Activated T-cell treated with anti-CD3 and anti-CD28 coated beads, Interleukin-2, amount 50 U/mL, for 72 hours (primary cell): ENCODE data around the gene CD79B. TPM values are rescaled to one million over a fixed set of nuclear protein-coding genes. Genes with fewer than 3 reads are reported as not detected.
A peak's percentile ranks its signal among the peaks of the same experiment; 100 is the strongest.

Experiments
- ATAC-seq, 2 donors: fragments of 150-1000 bp; cut with Tn5 transposase; replicated peaks in 1 of 2; 2 replicates each; pipeline ENCODE4 v1.10.0; 2021; ENCODE audit warnings: moderate library complexity in 2 of 2, mild to moderate bottlenecking in 1 of 2
- DNase-seq, 2 donors: peaks; one replicate each; pipeline ENCODE4 v3.0.0; 2021 to 2022; ENCODE audit warnings: mixed read lengths in 1 of 2
- H3K27ac Mint-ChIP-seq: one replicate; pipeline ENCODE4 v1.8.0; 2022; ENCODE audit warnings: mild to moderate bottlenecking, moderate library complexity, mixed read lengths
- H3K27me3 Mint-ChIP-seq: one replicate; pipeline ENCODE4 v1.8.0; 2022; ENCODE audit warnings: low read depth, mixed read lengths
- H3K36me3 Mint-ChIP-seq, 2 donors: one replicate each; pipeline ENCODE4 v1.8.0; 2022; ENCODE audit warnings: mixed read lengths in 2 of 2, mild to moderate bottlenecking in 1 of 2; ENCODE audit not compliant: insufficient read depth in 2 of 2
- H3K4me1 Mint-ChIP-seq: one replicate; pipeline ENCODE4 v1.8.0; 2022; ENCODE audit warnings: low read depth, mixed read lengths
- H3K4me3 Mint-ChIP-seq, 2 donors: one replicate each; pipeline ENCODE4 v1.8.0; 2022; ENCODE audit warnings: mild to moderate bottlenecking in 2 of 2, mixed read lengths in 2 of 2, moderate library complexity in 2 of 2
- H3K9me3 Mint-ChIP-seq, 2 donors: one replicate each; pipeline ENCODE4 v1.8.0; 2022; ENCODE audit warnings: mixed read lengths in 2 of 2
- total RNA-seq, 2 donors: library from RNA; stranded (reverse); gene quantifications; one replicate each; pipeline ENCODE4 v1.2.3, GENCODE V29; 2022

CD79B gene
- total RNA-seq, 2 donors from 2014 or later: 24.8 to 31.0 TPM

DNA sequence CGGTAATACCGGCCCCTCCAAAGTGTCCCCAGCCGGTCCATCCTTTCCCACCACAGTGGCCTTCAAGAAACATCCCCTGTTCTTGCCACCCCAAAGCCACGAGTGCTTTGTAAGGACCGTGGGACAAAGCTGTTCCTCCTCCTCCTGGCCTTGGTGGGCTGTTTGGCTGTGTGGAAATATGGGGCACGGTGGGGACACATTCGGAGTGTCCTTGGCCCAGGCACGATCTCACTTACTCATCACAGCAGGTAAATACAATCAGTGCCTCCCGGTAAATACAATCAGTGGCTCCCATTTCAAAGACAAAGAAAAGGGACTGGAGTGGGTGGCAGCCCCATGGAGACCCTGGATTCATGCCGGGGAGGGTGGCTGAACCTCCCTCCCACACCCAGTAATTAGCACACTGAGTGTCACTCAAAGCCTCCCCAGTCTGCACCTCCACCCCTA is 30.2 kb upstream of the CD79B start:
- Mint-ChIP-seq H3K9me3 (no peaks in the 10 kb centered on the region), H3K27ac (no peak overlapping the region), H3K36me3 (no peaks in the 10 kb centered on the region), H3K4me1 (peaks cover 15% of the 10 kb centered on the region), H3K4me3 (no peak overlapping the region), H3K27me3 (no peaks in the 10 kb centered on the region)
- DNase-seq (no peak), ATAC-seq (no peak)

DNA sequence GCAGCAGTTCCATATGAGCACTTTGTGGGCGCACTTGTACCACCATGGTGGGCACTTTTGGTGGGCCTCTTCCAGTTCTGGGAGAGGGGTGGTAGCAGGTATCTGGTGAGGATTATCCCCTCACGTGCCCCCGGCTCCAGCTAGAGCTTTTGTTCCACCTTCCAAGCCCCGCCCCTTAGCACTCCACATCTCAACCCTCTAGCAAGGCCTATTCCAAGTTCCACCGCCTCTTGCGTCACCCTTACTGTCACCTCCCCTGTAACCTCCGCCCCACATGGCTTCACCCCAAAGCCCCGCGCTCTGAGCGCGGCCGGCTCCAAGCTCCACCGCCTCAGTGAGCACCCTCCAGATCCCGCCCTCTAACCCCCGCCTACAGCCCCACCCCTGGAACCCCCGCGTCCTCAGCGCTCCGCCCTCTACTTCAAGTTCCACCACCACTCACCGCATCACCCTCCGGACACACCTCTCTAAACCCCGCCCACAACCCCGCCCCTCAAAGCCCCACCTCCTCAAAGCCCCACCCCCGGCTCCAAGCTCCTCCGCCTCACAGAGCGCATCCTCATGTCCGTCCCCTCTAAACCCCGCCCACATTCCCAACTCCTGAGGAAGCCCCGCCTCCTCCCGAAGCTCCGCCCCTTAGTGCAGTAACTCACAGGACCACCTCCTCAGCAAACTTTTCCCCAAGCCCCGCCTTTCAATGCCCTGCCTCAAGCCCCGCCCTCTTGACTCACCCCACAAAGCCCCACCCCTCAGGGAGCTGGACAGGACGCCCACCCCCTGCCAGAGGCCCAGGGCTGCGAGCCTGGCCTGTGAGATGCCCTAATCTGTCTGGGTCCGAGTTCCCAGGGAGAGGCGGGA is 29.5 kb upstream of the CD79B start:
- H3K4me3 Mint-ChIP-seq: peak overlapping the region; percentile 50 to 74
- peak; percentile 76 to 82 for ATAC-seq
- H3K36me3 Mint-ChIP-seq: no peaks in the 10 kb centered on the region
- peaks cover 10% of the 10 kb centered on the region for H3K4me1 Mint-ChIP-seq
- no peaks in the 10 kb centered on the region for H3K27me3 Mint-ChIP-seq
- H3K27ac Mint-ChIP-seq: no peak overlapping the region
- DNase-seq: peak; percentile 35 to 54
- H3K9me3 Mint-ChIP-seq: no peaks in the 10 kb centered on the region

DNA sequence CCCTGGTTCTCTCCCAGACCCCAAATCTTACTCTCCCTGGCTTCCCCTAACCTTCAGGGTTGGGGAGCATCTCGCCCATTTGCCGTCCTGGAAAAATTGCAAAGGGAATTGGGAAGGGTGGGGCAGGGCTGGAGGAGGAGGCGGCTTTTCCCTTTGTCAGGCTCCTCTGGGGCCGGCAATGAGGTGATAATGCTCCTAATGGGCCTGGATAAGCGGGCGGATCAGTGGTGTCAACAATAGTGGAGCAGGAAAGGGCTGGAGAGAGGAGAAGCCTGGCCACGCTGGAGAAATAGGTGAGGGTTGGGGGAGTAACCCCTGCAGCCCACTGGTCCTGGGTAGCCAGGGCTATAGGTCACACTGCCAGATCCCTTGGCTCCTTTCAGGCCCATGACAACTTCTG is 28.3 kb upstream of the CD79B start:
- no peaks in the 10 kb centered on the region for H3K36me3 Mint-ChIP-seq
- ATAC-seq: no peak
- no peaks in the 10 kb centered on the region for H3K27me3 Mint-ChIP-seq
- no peak overlapping the region for H3K4me3 Mint-ChIP-seq
- H3K4me1 Mint-ChIP-seq: peaks cover 17% of the 10 kb centered on the region
- H3K9me3 Mint-ChIP-seq: no peaks in the 10 kb centered on the region
- no peak overlapping the region for H3K27ac Mint-ChIP-seq
- DNase-seq: no peak

DNA sequence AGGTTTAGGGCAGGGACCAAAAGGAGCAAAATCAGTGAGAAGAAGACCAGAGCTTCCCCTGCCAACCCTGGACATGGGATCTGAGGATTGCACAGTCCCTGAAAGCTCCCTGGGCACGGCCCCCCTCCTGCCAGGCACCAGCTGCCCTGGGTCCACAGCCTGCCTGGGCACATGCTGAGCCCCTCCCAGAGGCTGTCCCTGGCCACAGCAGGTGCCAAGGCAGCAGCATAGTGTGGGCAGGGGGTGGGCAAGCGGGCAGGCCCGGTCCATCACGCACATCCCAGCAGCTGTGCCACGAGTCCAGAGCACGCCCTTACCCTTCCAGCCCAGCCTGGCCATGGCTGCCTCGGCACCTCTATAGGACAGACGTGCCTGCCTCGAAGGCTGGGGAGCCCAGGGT is 27.9 kb upstream of the CD79B start:
- H3K27ac Mint-ChIP-seq: no peak overlapping the region
- no peak overlapping the region for H3K4me3 Mint-ChIP-seq
- H3K36me3 Mint-ChIP-seq: no peaks in the 10 kb centered on the region
- H3K4me1 Mint-ChIP-seq: peaks cover 20% of the 10 kb centered on the region
- H3K9me3 Mint-ChIP-seq: no peaks in the 10 kb centered on the region
- no peaks in the 10 kb centered on the region for H3K27me3 Mint-ChIP-seq
- no peak for ATAC-seq
- no peak for DNase-seq

DNA sequence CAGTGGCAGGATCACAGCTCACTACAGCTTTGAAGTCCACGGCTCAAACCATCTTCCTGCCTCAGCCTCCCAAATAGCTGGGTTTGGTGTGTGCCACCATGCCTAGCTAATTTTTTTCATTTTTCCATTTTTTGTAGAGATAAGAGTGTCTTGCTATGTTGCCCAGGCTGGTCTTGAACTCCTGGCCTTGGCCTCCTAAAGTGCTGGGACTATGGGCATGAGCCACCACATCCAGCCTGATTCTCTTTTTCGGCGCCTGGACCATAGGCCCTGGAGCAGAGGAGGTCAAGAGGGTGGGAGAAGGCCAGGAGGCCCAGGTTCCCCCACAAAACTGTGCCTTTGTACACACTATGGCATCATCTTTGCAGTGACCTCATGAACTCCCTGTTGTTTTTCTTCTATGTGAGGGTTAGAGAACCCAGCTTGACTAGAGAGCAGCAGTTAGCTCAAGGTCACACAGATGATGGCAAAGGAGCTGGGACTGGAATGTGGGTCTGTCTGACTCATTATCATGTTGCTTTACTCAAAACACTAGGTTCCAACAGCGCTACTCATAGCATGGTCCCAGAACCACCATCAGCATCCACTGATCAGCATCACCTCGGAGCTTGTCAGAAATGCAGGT is 24.3 kb upstream of the CD79B start:
- no peaks in the 10 kb centered on the region for H3K27me3 Mint-ChIP-seq
- no peak overlapping the region for H3K4me3 Mint-ChIP-seq
- H3K9me3 Mint-ChIP-seq: no peaks in the 10 kb centered on the region
- peak in 1 of 2 donors; percentile 16 for ATAC-seq
- no peak for DNase-seq
- H3K27ac Mint-ChIP-seq: peak overlapping the region; percentile 7
- H3K4me1 Mint-ChIP-seq: peaks cover 36% of the 10 kb centered on the region
- H3K36me3 Mint-ChIP-seq: no peaks in the 10 kb centered on the region

DNA sequence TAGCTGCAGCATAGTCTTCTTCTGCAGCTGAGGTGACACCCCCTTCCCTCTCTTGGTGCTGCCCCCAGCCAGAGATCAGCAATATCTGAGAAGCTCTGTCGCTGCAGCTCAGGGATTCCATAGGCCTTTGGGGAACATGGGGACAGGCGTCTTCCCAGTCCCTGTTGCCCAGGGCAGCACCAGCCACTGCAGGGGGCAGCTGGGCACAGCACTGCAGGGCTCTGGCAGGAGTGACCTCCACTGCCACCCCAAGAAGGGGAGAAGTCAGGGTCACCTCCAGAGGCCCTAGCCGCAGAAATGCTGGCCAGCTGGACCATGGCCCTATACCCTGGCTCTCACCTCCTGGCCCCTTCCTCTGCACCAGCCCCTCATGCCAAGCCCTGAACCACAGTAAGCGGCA is 23.7 kb upstream of the CD79B start:
- H3K9me3 Mint-ChIP-seq: no peaks in the 10 kb centered on the region
- ATAC-seq (no peak), DNase-seq (no peak)
- H3K4me1 Mint-ChIP-seq: peaks cover 34% of the 10 kb centered on the region
- no peaks in the 10 kb centered on the region for H3K36me3 Mint-ChIP-seq
- no peaks in the 10 kb centered on the region for H3K27me3 Mint-ChIP-seq
- no peak overlapping the region for H3K27ac Mint-ChIP-seq
- no peak overlapping the region for H3K4me3 Mint-ChIP-seq

DNA sequence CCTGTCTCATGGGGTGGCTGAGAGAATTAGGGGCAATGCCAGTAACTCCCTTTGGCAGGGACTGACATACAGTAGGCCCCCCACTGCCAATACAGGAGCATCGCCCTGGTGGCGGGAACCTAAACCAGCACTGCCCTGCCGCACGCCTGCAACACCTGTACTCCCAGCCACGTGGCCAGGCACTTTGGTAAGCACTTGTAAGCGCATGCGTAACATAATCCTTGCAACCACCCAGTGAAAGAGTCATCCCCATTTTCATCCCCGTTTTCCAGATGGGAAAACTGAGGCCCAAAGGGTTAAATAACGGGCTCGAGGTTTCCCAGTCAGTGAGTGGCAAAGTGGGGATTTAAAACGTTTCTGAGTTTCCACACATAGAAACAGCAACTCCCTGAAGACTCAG is 23.1 kb upstream of the CD79B start:
- DNase-seq (no peak), ATAC-seq (peak in 1 of 2 donors; percentile 6)
- Mint-ChIP-seq H3K36me3 (no peaks in the 10 kb centered on the region), H3K4me3 (no peak overlapping the region), H3K27me3 (no peaks in the 10 kb centered on the region), H3K4me1 (peaks cover 34% of the 10 kb centered on the region), H3K27ac (no peak overlapping the region), H3K9me3 (no peaks in the 10 kb centered on the region)

DNA sequence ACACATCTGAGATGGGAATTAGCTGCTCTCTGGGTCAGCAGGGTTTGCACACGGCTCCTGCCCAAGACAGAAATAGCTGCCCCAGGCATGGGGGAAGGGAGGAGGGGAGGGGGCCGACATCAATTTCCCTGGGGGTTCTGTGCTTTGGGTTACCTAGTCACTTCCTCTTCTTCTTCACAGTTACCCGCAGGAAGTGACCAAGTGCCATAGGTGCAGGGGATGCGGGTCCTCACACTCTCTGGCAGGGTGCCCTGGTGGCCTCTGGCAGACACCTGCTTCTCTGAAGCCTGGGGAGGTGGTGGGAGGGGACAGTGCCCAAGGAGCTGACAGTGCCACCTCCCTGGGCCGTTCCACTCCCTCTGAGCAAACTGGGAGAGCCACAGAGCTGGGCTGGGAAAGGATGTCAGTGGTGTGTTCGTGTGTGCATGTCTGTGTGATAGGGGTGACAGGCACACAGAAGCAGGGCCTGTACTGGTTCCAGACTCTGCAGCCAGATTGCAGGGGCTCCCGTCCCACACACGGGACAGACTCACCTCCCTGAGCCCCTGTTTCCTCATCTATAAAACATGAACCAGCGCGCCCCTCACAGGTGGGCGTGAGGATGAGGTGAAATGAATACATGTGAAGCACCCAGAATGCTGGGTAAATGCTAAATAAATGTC is 22.4 kb upstream of the CD79B start:
- Mint-ChIP-seq H3K4me3 (peak overlapping the region; percentile 60 to 65), H3K27me3 (no peaks in the 10 kb centered on the region), H3K4me1 (peaks cover 34% of the 10 kb centered on the region), H3K9me3 (no peaks in the 10 kb centered on the region), H3K27ac (peak overlapping the region; percentile 43), H3K36me3 (no peaks in the 10 kb centered on the region)
- DNase-seq (peak; percentile 58 to 60), ATAC-seq (peak; percentile 77 to 85)

DNA sequence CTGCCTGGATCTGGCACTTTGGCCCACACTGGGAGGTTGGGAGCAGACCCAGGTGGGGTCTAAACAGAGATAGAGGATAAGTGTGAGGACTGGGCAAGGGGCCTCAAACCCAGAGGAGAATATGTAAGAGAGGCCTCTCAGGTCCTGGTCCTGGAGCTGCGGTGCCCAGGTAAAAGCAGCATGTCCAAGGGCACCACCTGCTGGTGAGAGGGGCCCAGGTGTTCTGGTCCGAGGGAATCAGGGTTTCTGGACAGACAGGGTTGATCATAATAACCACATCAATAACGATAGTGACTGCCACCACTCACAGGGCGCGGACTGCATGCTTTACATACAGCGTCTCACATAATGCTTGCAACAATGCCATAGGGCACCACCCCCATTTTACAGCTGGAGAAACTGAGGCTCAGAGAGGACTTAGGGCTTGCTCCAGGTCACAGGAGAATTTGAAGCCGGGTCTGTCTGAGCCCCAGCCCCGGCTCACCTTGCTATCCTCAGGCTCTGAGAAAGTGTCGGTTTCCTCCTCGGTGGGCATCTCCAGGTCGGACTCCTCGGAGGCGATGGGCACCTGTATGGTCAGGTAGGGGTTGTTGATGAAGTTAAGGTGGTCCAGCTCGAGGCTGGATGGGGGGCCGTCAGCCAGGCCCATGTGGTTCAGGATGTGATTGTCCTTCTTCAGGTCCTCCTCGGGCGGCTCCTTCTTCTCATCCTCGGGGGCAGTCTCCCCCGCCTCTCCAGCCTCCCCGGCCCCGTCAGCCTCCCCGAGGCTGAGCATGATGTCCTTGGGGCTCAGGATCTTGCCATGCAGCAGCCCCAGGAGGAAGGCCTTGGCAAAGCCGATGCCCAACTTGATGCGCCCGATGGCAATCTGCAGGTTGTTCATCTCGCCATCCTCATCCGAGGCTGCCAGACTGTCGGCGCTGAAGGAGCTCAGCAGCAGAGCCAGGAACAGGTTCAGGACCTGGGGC is 19.1 kb upstream of the CD79B start:
- H3K36me3 Mint-ChIP-seq: no peaks in the 10 kb centered on the region
- H3K27ac Mint-ChIP-seq: no peak overlapping the region
- DNase-seq: peak; percentile 26 to 35
- H3K9me3 Mint-ChIP-seq: no peaks in the 10 kb centered on the region
- H3K4me1 Mint-ChIP-seq: peaks cover 35% of the 10 kb centered on the region
- no peak overlapping the region for H3K4me3 Mint-ChIP-seq
- ATAC-seq: no peak
- H3K27me3 Mint-ChIP-seq: no peaks in the 10 kb centered on the region

DNA sequence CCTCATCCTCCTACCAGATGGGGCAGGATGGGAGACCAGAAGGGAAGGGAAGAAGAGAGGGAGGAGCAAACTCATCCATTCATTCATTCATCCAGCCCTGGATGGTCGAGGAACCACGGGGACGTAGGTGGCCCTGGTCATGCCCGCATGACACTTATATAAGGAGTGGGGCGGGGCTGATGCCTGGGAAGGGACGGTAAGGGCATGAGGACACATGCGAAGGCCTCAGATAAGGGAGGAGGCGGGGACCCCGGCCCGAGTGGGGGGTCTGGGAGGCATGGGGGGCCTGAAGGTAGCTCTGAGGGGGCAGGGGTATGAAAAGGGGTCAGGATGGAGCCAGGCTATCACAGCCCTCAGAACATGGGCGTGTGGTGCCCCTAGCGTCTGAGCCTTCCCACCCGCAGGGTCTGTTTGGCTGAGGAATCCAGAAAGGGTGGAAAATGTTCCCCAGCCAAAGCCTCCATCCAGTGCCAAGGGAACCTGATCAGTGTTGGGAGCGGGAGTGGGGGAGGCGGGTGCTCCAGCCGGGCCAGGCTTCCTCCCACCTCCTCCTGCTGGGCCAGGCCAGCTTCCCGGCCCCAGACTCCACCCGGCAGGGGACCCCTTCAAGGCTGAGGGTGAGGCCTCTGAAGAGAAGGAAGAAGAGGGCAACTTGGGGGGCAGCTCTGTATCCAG is 17.6 kb upstream of the CD79B start:
- Mint-ChIP-seq H3K9me3 (no peaks in the 10 kb centered on the region), H3K4me3 (no peak overlapping the region), H3K27me3 (no peaks in the 10 kb centered on the region), H3K4me1 (peaks cover 27% of the 10 kb centered on the region), H3K27ac (no peak overlapping the region), H3K36me3 (no peaks in the 10 kb centered on the region)
- ATAC-seq (no peak), DNase-seq (no peak)

DNA sequence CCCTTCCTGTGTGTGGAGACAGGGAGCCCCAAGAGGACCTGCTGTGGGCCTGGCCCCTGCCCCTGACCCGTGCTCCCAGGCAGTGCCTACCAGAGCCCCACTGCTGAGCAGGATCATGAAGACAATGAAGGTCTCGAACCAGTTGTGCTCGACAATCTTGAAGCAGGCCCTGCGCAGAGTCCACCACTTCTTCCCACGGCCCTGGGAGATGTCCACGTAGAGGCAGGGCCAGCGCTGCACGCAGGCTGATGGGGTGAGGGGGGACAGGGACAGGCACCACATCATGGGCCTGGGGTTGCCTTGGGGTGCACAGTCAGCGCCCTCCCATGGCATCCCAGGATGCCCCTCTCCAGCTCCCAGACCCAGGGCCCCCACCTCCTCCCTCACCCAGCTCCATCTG is 16.4 kb upstream of the CD79B start:
- ATAC-seq (no peak), DNase-seq (no peak)
- Mint-ChIP-seq H3K36me3 (no peaks in the 10 kb centered on the region), H3K4me3 (no peak overlapping the region), H3K9me3 (no peaks in the 10 kb centered on the region), H3K4me1 (peaks cover 16% of the 10 kb centered on the region), H3K27me3 (no peaks in the 10 kb centered on the region), H3K27ac (no peak overlapping the region)

DNA sequence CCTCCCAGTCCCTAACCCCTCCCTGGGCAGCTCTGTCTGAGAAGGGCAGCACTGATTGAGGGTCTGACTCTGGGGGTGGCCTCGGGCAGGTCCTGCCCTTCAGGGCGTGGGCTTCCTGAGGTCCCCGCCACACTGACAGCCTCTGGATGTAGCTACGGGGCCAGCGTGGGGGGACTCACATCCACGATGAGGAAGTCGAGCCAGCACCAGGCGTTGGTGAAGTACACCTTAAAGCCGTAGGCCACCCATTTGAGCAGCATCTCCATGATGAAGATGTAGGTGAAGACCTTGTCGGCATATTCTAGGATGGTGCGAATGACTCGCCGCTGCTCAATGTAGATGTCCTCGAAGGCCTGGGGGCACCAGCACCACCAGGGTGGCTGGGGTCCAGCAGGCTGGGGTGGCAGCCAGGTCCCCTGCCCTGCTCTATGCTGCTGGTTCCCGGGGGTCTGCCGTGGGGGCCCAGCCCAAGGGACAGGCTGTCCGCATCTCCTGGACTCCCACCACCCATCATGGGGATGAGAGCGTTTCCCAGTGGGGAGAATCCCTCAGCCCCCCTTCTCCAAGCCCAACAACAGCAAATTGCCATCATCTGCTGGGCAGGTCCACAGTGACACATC is 15.7 kb upstream of the CD79B start:
- no peak for DNase-seq
- Mint-ChIP-seq H3K36me3 (no peaks in the 10 kb centered on the region), H3K27ac (no peak overlapping the region), H3K4me1 (peaks cover 16% of the 10 kb centered on the region), H3K4me3 (no peak overlapping the region), H3K9me3 (no peaks in the 10 kb centered on the region), H3K27me3 (no peaks in the 10 kb centered on the region)
- ATAC-seq: no peak
